ENCODE results near the gene POLR2I.

DNA sequence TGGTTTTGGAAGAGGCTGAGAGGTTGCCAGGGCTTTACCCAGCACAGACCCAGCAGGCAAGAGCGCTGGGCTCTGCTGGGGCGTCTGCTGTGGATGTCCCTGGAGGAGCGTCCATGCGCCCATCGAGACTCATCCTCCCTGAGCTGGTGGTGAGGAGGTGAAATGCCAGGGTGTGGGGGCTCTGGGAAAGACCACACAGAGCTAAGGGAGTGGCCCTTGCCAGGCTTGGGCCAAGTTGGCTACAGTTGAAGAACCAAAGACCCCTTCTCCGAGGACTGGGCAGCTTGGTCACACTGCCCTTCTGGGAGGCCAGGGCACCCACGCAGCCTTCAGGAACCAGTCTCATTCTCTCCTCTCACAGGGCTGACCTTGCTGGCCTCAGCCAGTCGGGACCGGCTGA is 28.3 kb downstream of the POLR2I start:
- TF ChIP-seq, protein P1, sequence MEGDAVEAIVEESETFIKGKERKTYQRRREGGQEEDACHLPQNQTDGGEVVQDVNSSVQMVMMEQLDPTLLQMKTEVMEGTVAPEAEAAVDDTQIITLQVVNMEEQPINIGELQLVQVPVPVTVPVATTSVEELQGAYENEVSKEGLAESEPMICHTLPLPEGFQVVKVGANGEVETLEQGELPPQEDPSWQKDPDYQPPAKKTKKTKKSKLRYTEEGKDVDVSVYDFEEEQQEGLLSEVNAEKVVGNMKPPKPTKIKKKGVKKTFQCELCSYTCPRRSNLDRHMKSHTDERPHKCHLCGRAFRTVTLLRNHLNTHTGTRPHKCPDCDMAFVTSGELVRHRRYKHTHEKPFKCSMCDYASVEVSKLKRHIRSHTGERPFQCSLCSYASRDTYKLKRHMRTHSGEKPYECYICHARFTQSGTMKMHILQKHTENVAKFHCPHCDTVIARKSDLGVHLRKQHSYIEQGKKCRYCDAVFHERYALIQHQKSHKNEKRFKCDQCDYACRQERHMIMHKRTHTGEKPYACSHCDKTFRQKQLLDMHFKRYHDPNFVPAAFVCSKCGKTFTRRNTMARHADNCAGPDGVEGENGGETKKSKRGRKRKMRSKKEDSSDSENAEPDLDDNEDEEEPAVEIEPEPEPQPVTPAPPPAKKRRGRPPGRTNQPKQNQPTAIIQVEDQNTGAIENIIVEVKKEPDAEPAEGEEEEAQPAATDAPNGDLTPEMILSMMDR (IDR thresholded peaks at IDR 0.05): no peak
- TF ChIP-seq POLR2AphosphoS5 (IDR thresholded peaks at IDR 0.05) (no peak), POLR2A (IDR thresholded peaks at IDR 0.05) (no peak), EP300 (IDR thresholded peaks at IDR 0.05) (no peak)

Measured in sigmoid colon (tissue), 4 donors.